ENCODE measurements around the gene TNFRSF18.

- TF ChIP-seq CTCF (IDR thresholded peaks at IDR 0.05), result no peak
- TF ChIP-seq EZH2 (IDR thresholded peaks at IDR 0.05; ENCODE audit: borderline replicate concordance, insufficient read depth, low read depth, low read length, poor library complexity, severe bottlenecking), result no peak
Measured at GRCh38 chr1:1225238-1225845, 18.9 kb upstream of the TNFRSF18 start.
